GM12864 (cell line): ENCODE results near the gene BAK1.
A peak's percentile ranks its signal among the peaks of the same experiment; 100 is the strongest.

Experiments
- DNase-seq: peaks from one replicate; pipeline ENCODE4 v3.0.0-alpha.2; 2011; ENCODE audit warnings: low read depth
- H3K4me3 ChIP-seq: 2 replicates; pipeline ENCODE4 v1.5.1; 2011; ENCODE audit warnings: mild to moderate bottlenecking, low read depth, low read length, control low read depth
- TF ChIP-seq, protein P1 (sequence below): IDR thresholded peaks from 2 replicates; pipeline ENCODE4 v1.5.1; 2011; ENCODE audit warnings: low read depth, mild to moderate bottlenecking, moderate library complexity, low read length, control low read depth, inconsistent platforms; ENCODE audit errors: missing control alignments

The BAK1 gene

DNA sequence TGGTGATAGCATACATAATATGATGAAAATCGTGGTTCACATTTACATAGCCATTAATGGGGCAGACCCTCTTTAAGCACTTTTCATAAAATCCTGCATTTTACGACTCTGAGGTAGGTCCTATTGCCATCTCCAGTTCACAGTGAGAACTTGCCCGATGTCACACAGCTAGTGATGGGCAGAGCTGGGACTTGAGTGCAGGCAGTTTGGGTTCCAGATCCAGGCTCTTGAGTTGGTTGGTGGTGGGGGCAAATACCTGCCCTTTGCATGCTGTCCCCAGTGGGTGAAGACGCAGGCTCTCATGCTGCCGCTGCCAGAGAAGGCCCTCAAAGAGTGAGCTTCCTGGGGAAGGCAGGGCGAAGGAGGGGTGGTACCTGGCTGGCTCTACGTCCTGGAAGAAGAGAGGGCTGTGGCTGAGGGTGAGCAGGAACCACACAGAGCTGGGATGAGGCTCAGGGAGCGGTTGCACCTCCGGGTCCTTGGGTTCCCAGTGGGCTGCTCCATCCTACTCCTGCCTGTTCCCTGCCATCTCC is 6.1 kb upstream of the BAK1 start:
- no peak for DNase-seq
- TF ChIP-seq, protein P1, sequence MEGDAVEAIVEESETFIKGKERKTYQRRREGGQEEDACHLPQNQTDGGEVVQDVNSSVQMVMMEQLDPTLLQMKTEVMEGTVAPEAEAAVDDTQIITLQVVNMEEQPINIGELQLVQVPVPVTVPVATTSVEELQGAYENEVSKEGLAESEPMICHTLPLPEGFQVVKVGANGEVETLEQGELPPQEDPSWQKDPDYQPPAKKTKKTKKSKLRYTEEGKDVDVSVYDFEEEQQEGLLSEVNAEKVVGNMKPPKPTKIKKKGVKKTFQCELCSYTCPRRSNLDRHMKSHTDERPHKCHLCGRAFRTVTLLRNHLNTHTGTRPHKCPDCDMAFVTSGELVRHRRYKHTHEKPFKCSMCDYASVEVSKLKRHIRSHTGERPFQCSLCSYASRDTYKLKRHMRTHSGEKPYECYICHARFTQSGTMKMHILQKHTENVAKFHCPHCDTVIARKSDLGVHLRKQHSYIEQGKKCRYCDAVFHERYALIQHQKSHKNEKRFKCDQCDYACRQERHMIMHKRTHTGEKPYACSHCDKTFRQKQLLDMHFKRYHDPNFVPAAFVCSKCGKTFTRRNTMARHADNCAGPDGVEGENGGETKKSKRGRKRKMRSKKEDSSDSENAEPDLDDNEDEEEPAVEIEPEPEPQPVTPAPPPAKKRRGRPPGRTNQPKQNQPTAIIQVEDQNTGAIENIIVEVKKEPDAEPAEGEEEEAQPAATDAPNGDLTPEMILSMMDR = no peak
- H3K4me3 ChIP-seq = no peak overlapping the region

DNA sequence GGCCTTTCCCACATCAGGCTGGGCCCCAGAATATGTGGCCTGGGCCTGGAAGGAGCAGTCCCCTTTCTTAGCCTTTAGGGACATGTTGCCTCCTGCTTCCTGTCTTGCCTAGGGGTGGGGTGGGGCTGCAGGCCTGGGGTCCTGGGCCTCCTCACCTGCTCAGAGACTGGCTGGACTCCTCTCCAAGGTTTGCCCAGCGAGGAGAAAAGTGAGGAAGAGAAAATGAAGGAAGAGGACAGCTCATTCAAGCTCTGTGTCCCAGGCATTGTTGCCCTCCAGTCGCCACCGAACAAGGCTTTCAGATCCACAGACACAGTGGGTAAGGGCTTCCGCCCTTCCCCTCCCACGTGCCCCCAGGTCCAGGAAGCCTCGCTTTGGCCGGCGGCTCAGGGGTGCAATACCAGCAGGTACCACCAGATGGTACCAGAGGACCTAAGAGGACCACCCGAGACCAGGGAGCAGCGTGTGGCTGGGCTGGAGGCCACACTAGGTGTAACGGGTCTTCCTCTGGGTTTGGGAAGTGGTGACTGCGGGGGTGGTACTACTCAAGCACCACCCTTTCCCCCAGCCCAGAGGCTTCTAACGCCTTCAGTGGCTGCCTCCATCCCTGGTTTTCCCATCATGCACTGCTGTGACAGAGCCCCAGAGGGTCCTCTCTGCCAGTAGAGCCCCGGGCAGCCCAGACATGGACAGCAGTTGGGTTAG is 5.5 kb upstream of the BAK1 start:
- TF ChIP-seq, protein P1 = peak; percentile 97
- DNase-seq = peak; percentile 75
- H3K4me3 ChIP-seq = peak overlapping the region; percentile 35

DNA sequence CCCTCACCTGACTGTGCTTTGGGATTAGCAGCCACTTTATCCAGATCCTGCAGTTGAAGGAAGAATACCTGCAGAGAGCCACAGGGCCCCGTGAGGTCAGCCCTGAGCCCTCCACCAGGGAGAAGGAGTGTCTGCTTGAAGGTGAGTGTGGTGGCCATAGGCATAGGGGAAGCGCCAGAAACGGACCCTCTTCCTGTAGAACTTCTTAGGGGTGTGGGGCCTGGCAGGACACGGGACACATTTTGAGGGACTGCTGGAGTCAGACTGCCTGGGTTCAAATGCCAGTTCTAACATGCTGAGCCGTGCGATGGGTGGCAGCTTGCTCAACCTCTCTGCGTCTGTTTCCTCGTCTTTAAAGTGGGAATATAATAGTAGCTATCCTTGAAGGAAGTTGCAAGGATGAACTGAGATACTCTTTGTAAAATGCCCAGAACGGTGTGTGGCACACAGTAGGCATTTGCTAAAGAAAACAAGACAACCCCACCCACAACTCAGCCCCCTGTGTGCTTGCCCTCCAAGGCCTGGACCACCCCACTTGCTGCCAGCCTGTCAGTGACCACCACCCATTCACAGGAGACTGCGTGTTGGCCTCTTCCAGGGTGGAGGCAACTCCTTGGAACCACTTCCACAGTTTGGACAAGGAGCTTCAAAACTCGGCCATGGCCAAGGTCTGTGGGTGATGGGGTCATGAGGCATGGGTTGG is 4.8 kb upstream of the BAK1 start:
- H3K4me3 ChIP-seq = peak overlapping the region; percentile 35
- TF ChIP-seq, protein P1 = no peak
- no peak for DNase-seq

DNA sequence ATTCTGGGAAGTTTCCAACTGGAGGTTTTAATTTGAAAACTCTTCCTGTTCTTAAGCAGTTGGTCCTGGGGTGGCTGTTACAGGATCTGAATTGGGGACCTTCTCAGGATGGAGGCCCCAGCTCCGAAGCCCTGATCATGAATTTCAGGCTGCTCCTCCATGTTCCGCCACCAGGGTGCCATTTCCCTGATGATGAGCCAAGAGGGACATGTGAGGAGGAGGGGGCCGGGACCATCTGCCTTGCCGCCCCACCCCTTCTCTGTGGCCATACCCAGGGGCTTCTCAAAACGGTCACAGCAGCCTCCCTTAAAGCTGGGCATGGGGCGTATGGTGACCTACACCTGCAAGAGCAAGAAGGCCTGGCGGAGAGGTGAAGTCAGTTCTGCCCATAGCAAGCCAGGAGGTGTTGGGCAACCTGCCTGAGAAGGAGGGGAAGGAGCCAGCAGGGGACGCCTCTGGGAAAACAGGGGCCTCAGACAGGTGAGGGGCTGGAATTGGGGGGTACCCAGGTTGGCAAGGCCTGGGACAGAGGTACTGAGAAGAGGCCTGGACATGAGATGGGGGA is 3.6 kb upstream of the BAK1 start:
- no peak overlapping the region for H3K4me3 ChIP-seq
- no peak for DNase-seq
- TF ChIP-seq, protein P1 = peak; percentile 48

DNA sequence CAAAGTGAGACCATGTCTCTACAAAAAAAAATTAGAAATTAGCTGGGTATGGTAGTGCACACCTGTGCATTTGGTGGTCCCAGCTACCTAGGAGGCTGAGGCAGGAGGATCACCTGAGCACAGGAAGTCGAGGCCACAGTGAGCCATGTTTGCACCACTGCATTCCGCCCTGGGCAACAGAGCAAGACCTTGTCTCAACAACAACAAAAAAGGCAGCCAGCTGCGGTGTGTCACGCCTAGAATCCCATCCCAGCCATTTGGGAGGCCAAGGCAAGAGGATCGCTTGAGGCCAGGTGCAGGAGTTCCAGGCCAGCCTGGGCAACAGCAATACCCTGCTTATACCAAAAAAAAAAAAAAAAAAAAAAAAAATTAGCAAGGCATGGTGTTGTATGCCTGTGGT is 1.1 kb upstream of the BAK1 start:
- H3K4me3 ChIP-seq = no peak overlapping the region
- DNase-seq = no peak
- TF ChIP-seq, protein P1 = no peak

DNA sequence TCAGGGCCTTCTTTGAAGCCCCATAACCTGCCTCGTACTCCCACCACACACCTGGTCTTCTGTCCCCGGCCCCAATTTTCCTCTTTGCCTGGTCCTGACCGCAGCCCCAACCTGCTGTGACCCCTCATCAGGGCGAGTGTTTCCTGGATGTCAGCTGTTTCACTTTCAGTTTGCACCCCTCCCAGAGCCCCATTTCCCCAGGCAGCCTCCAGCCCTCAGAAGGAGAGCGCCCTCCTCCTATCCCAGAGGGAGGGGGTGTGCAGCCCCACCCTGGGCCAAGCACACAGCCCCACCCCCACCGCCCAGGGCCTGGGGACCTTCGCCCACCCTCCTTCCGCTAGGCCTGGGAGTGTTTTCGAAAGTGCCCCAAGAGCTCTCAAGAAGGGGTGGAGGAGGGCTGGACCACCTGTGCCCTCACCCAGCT is 1.5 kb downstream of the BAK1 start:
- H3K4me3 ChIP-seq = peak overlapping the region; percentile 93
- TF ChIP-seq, protein P1 = no peak
- DNase-seq = no peak
